ENCODE measurements around the gene TRAM2.

TRAM2 gene

GRCh38 chr6:52595000-52595795 is 18.3 kb upstream of the TRAM2 start:
- peak in 2 of 58 donors; percentile 22 to 52 for DNase-seq

- DNase-seq, result no peak
These were observed 17.4 kb upstream of the TRAM2 start for GRCh38 chr6:52594221-52594620.

GRCh38 chr6:52591832-52592231 is 15.0 kb upstream of the TRAM2 start:
- no peak for DNase-seq

DNA sequence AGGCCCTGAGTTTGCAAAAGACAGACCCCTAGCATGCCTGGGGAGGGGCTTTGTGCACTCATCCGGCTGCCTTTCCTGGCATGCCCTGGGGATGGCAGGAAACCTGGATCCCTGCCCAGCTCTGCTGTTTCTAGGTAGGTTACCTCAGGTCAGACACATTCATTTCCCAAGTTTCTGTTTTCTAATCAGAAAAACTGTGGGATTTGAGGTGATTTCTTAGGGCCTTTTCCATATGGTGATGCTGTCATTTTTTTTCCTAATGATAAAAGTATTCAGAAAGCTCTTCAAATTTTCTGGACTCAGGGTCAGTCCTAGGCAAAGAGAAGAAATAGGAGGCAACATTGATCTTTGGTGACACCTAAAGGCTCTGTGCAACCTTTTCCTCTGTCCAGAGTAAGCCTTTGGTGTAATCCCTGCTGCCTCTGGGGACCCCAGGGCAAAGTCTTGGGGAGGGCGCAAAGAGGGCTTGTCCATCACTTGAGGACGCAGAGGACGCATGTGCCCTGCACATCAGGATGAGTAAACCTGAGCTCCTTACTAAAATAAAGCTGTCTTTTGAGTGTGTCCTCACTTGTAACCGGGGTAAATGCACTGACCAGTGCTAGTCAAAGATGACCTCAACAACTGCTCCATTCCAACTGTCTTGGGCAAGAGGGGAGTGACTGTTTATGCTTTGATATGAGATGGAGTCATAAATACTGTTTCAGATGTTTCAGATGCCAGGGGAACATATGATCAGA is 13.5 kb upstream of the TRAM2 start:
- peak in 4 of 58 donors; percentile 6 to 47 (median 13) for DNase-seq

DNA sequence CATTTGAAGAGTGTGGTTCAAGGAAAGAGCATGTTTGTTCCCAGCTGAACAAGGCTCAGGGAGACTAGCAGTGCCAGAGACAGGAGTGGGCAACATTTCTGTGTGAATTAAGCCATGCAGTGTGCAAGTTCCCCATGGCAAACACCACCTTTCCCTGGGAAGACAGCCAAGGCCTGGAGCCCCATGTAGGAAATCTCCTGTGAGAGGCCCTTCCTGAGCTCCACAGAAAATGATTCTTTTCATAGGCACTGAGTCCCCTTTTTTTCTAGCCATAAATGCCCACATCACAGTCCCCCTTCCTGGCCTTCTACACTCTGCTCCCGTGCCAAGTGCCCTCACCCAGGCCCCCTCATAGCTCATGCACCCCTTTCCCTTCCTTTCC is 11.8 kb upstream of the TRAM2 start:
- DNase-seq, result peak in 1 of 58 donors; percentile 7

DNA sequence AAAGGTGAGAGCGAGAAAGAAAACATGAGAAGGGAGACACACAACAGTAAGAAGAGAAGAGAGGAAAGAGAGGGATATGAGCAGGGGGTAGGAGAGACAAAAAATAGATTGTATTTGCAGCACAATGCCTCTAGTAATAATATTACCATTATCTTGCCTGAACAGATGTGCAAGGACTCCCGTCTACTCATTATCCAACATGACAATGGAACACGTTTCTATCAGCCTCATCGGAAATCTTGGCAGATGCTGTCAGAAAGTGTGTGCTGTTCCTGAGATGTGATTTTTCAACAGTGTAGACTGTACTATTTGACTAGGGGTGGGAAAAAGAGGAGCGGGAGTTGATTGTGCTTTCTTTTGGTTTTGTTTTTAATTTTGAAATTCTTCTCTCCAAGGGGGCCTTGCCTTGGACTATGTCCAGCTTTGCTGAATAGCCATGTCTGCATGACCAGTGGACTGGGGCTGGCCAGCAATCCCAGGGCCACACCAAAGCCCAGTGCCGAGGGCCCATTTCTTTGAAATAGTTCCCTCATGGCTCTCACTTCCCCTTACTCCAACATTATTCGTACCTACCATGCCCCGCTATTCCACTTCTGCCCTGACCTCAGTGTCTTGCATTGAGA is 11.3 kb upstream of the TRAM2 start:
- DNase-seq, result no peak

- no peak for DNase-seq
These were observed 10.1 kb upstream of the TRAM2 start for GRCh38 chr6:52587001-52587400.

GRCh38 chr6:52584203-52584602 is 7.3 kb upstream of the TRAM2 start:
- no peak for DNase-seq

DNA sequence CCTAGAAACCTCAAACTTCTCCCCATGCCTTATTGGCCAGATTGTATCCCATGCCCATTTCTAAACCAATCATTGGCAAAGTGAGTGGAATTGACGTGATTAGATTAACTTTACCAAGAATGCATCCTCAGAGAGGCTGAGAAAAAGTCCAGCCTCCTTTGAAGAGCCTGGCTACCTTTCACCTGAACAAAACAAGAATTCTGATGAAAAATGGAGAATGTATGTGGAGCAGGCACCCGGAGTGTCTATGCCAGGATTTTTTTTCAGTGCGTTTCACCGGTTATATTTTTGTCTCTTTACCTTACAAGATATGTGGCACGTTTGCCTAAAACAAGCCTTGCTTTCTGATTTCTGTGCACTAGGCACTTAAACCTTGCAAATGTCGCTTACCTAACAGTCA is 6.1 kb upstream of the TRAM2 start:
- no peak for DNase-seq

DNA sequence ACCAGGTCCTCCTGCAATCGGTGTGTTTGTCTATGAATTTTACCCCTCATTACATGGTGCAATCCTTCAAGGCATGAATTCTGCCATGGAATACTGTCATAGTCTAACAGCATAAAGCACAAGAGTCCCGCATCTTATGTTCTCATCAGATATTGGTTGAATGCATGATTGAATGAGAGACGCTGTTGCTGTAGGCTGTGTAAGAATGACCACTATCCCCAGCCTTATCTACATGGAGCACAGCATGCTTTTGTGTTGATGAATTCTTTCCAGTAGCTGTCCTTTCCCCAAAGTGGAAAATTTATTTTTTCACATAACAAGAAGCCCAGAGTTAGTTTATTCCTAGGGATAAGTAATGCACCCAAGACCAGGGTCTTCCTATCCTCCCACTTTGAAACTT is 5.6 kb upstream of the TRAM2 start:
- DNase-seq, result no peak

GRCh38 chr6:52580905-52581304 is 4.0 kb upstream of the TRAM2 start:
- DNase-seq, result no peak

DNA sequence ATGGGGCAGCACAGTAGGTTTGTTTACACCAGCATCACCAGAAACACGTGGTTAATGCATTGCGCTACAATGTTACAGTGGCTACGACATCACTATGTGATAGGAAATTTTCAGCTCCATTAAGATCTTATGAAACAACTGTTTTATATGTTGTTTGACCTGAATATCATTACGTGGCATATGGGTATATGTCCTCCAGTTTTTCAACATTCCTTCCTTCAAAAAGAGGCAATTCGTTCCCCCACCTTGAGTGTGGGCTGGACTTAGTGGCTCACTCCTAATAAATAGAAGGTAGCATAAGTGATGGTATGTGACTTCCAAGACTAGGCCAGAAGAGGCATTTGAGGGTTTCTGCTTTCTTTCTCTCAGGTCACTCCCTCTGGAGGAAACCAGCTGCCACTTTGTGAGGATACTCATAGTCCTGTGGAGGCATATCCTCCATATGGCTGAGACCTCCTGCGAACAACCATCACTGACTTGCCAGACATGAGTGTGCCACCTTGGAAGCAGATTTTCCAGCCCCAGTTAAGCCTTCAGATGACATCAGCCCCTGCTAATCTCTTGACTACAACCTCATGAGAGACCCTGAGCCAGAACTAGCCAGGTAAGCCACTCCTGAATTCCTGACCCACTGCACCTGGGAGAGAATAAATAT is 2.3 kb upstream of the TRAM2 start:
- no peak for DNase-seq

DNA sequence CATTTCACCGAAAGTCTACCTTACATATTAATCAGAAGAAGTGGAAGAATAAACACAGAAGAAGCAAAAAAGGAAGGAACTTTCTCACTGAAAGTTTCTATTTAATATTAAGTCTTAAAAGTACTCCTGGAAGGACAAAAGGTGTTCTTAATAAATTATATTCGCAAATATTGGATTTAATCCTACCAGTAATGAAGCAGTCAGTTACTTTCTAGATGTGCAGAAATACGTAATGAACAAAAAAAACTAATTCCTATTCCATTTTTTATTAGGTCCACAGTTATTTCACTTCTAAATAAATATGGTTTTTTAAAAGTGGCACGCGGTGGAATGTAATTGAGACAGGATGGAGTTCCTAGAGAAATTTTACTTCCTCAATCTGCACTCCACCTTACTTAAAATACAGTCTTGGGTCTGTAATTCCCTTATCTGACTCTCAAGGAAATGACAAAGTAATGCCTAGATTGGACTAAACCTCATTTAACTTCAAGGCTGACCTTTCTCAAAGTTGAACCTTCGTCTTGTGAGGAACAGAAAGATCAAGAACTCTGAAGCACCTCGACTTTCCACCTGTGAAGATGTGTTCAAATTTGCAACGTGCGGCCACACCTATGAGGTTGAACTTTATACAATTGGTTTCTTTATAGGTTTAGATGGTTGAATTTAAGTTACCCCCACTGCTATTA is 1.1 kb upstream of the TRAM2 start:
- DNase-seq, result no peak

DNA sequence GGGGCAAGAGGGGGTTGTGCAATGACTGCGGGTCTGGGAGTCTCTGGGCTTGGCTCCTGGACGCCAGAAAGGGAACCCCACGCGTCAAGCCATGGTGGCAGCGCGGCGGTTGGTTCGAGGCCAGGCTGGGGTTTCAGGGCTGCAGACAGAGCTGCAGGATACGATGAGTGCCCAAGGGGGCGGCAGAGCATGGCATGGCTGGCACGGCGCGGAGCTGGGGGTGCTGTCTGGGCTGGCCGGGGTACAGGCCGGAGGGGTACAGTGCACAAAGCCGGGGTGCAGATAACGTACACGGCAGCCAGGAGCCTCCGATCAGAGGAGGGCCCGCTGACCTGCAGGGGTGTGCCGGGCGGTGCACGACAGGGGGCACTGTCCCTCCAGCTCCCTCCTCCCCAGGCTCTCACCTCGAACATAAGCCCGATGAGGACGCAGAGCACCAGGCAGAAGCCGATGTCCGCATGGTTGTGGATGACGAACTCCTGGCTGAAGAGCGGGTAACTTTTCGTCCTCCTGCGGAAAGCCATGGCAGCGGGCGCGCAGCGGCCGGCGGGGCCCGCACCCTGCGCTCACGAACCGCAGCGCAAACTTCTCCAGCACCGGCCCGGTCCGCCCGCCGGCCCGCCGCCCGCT is 353 bp downstream of the TRAM2 start:
- DNase-seq, result peak in 31 of 58 donors; percentile 28 to 78 (median 64)

GRCh38 chr6:52576054-52576391 is 837 bp downstream of the TRAM2 start:
- peak in 2 of 58 donors; percentile 42 to 50 for DNase-seq

DNA sequence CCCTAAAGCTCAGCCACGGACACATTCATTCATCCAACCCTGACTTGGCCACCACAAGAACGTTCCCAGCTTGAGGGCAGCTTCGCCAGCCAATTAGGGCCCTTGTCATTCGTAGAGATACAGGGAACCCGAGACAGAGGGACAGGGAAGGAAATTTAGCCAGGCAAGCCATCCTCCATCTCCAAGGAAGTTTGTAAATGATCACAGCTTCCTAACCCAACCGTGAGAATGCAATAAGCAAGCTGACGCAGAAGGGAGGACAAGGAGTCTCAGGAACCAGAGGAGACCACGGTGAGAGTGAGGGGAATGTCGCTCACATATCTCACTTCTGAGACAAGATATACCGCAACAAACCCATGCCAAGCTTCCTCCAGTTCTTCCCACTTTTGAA is 1.4 kb downstream of the TRAM2 start:
- no peak for DNase-seq

DNA sequence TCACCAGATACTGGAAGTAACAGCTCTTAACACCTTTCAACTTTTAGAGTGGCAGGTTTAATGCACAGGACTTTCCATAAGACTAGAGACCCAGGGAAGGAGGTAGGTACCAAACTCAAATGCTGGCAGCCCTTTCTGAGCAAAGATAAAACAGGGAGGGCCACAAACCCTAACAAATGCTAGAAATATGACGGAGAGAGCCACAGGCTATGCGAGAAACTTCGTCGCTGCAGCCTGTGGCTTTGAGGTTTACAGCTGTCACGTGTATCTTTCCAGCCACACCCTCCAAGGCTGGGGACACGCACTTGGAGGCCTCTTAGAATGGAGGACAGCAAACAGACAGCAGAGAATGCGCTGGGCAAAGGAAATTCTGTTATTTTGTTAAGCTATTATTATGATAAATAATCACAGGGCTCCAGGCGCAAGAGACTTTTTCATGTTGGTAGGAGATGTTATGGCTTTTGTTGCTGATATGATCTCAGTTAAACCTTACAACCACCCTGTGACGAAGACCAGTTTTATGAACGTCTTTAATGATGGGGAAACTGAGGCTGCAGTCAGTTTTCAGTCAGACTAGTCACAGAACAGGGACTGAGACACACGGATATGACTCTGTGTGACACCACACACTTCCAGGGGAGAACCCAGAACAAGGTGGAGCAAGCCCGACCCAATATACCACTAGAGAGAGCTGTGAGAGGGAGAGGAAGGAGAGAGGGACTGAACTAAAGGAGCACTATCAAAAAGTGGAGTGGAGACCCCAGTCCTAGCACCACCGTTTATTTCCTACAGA is 2.0 kb downstream of the TRAM2 start:
- DNase-seq, result no peak

- no peak for DNase-seq
These were observed 3.6 kb downstream of the TRAM2 start for GRCh38 chr6:52573295-52573694.

GRCh38 chr6:52572536-52572935 is 4.3 kb downstream of the TRAM2 start:
- no peak for DNase-seq
